SK-N-MC (cell line): ENCODE measurements around the gene RDM1.

Experiments
- DNase-seq: peaks from one replicate; pipeline ENCODE4 v3.0.0-alpha.2; 2011; ENCODE audit warnings: low read depth, low spot score
- H3K27ac ChIP-seq: fragments of 200-600 bp; sonication (generic); 2 replicates; pipeline ENCODE4 v1.5.1; 2016; ENCODE audit warnings: mixed run types
- H3K36me3 ChIP-seq: fragments of 200-600 bp; sonication (generic); 2 replicates; pipeline ENCODE4 v1.6.1; 2017; ENCODE audit warnings: antibody characterized with exemption, low read length, mixed read lengths; ENCODE audit not compliant: insufficient read depth
- H3K4me3 ChIP-seq: fragments of 200-600 bp; sonication (generic); 2 replicates; pipeline ENCODE4 v1.5.1; 2016
- H3K9ac ChIP-seq: fragments of 200-600 bp; sonication (generic); 2 replicates; pipeline ENCODE4 v1.8.0; 2017; ENCODE audit warnings: mixed run types, mixed read lengths; ENCODE audit not compliant: insufficient read length
- H3K9me3 ChIP-seq: fragments of 200-600 bp; sonication (generic); 2 replicates; pipeline ENCODE4 v1.6.1; 2017; ENCODE audit warnings: low read depth, mild to moderate bottlenecking, antibody characterized with exemption, low read length, moderate library complexity, mixed read lengths
- EZH2 ChIP-seq: fragments of 200-600 bp; sonication (generic); IDR thresholded peaks from one replicate; pipeline ENCODE4 v1.6.1; 2017; ENCODE audit warnings: antibody characterized with exemption
- FOXP2 ChIP-seq: optimal IDR thresholded peaks from 2 replicates; pipeline ENCODE3; 2011; ENCODE audit warnings: mild to moderate bottlenecking, moderate library complexity; ENCODE audit not compliant: insufficient read depth; ENCODE audit errors: extremely low read length, control extremely low read depth
- POLR2AphosphoS5 ChIP-seq: IDR thresholded peaks from 2 replicates; pipeline ENCODE4 v1.6.1; 2012; ENCODE audit warnings: mild to moderate bottlenecking, low read depth, low read length, borderline replicate concordance

RDM1 gene

DNA sequence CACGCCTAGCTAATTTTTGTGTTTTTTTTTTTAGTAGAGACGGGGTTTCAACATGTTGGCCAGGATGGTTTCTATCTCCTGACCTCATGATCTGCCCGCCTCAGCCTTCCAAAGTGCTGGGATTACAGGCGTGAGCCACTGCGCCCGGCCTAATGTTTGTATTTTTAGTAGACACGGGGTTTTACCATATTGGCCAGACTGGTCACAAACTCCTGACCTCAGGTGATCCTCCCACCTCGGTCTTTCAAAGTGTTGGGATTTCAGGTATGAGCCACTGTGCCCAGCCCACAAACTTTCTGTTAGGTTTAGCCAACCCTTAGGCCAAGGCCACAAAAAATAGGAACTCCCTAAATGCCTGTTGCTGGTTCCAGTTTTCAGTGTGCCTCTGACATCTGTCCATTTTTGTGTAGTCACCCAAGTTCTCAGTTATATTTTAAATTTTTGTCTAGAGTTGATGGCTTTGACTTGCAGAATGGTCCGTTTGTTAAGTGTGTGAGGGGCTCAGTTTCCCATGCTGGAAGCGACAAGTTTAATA, 38.0 kb upstream of the RDM1 start:
- no peak overlapping the region for H3K9ac ChIP-seq
- no peak for DNase-seq
- H3K4me3 ChIP-seq, result no peak overlapping the region
- TF ChIP-seq FOXP2, result no peak
- no peak for TF ChIP-seq POLR2AphosphoS5
- TF ChIP-seq EZH2, result no peak
- no peaks in the 10 kb centered on the region for H3K9me3 ChIP-seq
- H3K27ac ChIP-seq, result no peak overlapping the region
- H3K36me3 ChIP-seq, result no peaks in the 10 kb centered on the region

DNA sequence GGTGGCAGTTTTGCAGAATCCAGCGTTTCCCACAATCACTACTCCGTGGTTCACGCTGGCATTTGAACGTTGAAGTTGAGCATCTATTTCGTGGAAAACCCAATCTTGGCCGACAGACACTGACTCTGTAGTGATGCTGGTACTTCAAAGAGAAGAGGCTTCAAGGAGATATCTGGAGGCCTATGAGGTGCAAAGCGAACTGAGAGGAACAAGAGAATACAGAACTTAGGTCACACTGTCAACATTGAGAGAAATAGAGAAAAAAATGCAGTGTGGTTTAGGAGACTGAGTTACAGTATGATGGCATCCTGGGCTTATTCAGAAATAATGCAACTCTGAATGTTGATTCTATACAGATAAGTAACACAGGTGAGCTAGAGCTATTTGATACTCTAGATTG, 34.7 kb upstream of the RDM1 start:
- Histone ChIP-seq H3K9me3 (no peaks in the 10 kb centered on the region), H3K4me3 (no peak overlapping the region), H3K36me3 (no peaks in the 10 kb centered on the region), H3K9ac (no peak overlapping the region), H3K27ac (no peak overlapping the region)
- DNase-seq, result no peak
- TF ChIP-seq EZH2 (no peak), POLR2AphosphoS5 (no peak)

- TF ChIP-seq EZH2, result no peak
- no peak for TF ChIP-seq FOXP2
- TF ChIP-seq POLR2AphosphoS5, result no peak
- no peaks in the 10 kb centered on the region for H3K9me3 ChIP-seq
- no peak overlapping the region for H3K4me3 ChIP-seq
- no peak overlapping the region for H3K9ac ChIP-seq
- no peaks in the 10 kb centered on the region for H3K36me3 ChIP-seq
- H3K27ac ChIP-seq, result no peak overlapping the region
- DNase-seq, result no peak
Measured at GRCh38 chr17:35963663-35964062, 33.1 kb upstream of the RDM1 start.

GRCh38 chr17:35953720-35954119, 23.1 kb upstream of the RDM1 start:
- no peak for DNase-seq
- Histone ChIP-seq H3K4me3 (no peak overlapping the region), H3K9ac (no peak overlapping the region), H3K36me3 (no peaks in the 10 kb centered on the region), H3K9me3 (no peaks in the 10 kb centered on the region), H3K27ac (no peak overlapping the region)
- TF ChIP-seq FOXP2, result no peak
- TF ChIP-seq POLR2AphosphoS5, result no peak
- TF ChIP-seq EZH2, result no peak

DNA sequence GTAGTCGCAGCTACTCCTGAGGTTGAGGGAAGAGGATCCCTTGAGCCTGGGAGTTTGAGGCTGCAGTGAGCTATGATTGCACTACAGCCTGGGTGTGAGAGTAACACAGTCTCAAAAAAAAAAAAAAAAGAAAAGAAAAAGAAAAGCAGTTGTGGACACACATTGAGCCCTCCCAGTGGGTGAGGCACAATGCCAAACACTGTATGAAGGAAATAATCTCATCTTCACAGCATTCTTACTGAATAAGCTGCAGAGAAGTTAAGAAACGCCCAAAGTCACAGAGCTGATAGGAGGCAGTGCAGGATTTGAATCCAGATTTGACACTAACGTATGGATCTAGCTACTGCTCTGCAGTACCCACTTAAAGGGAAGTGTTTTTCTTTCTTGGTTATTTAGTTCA, 18.8 kb upstream of the RDM1 start:
- no peak overlapping the region for H3K4me3 ChIP-seq
- no peaks in the 10 kb centered on the region for H3K36me3 ChIP-seq
- H3K9me3 ChIP-seq, result no peaks in the 10 kb centered on the region
- TF ChIP-seq EZH2 (no peak), FOXP2 (no peak), POLR2AphosphoS5 (no peak)
- DNase-seq, result no peak
- H3K27ac ChIP-seq, result no peak overlapping the region
- H3K9ac ChIP-seq, result no peak overlapping the region

GRCh38 chr17:35948092-35948491, 17.5 kb upstream of the RDM1 start:
- no peak for DNase-seq
- no peak for TF ChIP-seq FOXP2
- Histone ChIP-seq H3K9ac (no peak overlapping the region), H3K36me3 (no peaks in the 10 kb centered on the region), H3K4me3 (no peak overlapping the region), H3K9me3 (no peaks in the 10 kb centered on the region), H3K27ac (no peak overlapping the region)

GRCh38 chr17:35947156-35947585, 16.6 kb upstream of the RDM1 start:
- no peak for TF ChIP-seq FOXP2
- no peak for TF ChIP-seq EZH2
- no peak for TF ChIP-seq POLR2AphosphoS5
- no peaks in the 10 kb centered on the region for H3K36me3 ChIP-seq
- no peak overlapping the region for H3K9ac ChIP-seq
- H3K4me3 ChIP-seq, result no peak overlapping the region
- DNase-seq, result no peak
- H3K27ac ChIP-seq, result no peak overlapping the region
- H3K9me3 ChIP-seq, result no peaks in the 10 kb centered on the region

GRCh38 chr17:35944151-35944550, 13.6 kb upstream of the RDM1 start:
- no peaks in the 10 kb centered on the region for H3K36me3 ChIP-seq

DNA sequence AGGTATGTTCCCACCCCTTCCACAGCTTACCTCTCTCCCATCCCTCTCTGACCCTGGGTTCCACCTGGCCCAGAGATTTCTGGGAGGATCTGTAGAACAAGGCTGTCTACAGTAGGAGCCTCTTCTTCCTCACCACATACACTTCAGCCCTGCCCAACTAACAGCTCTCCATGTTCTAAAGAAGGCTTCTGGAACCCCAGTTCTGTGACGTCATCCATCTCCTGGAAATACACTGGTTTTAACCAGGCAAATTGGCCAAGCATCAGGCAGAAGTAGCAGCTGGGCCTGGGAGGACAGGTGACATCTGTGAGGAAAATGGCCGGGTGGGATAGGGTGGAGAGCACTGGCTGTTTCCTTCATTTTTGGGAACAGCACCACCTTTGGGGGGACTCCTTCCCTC, 13.0 kb upstream of the RDM1 start, which contains the start of gene LYZL6:
Gene LYZL6, minus strand, starts transcription at position 177 of the 400 bp plus-strand sequence. CDS start 4,357 bp downstream, outside the sequence.
- TF ChIP-seq POLR2AphosphoS5, result no peak
- TF ChIP-seq FOXP2, result no peak
- H3K9ac ChIP-seq, result no peak within 1 kb of the TSS
- no peak within 1 kb of the TSS for H3K27ac ChIP-seq
- no peaks in the 10 kb centered on the region for H3K36me3 ChIP-seq
- no peak within 1 kb of the TSS for H3K4me3 ChIP-seq
- H3K9me3 ChIP-seq, result no peaks in the 10 kb centered on the region
- DNase-seq, result no peak

More at GRCh38 chr17:35944151-35944550, 13.6 kb upstream of the RDM1 start:
- TF ChIP-seq FOXP2, result no peak
- no peak for TF ChIP-seq POLR2AphosphoS5
- TF ChIP-seq EZH2, result no peak
- no peaks in the 10 kb centered on the region for H3K9me3 ChIP-seq
- H3K27ac ChIP-seq, result no peak overlapping the region
- no peak overlapping the region for H3K9ac ChIP-seq
- H3K4me3 ChIP-seq, result no peak overlapping the region
- DNase-seq, result no peak
